Thyroid gland (tissue), 4 donors: ENCODE data around the gene ADGRF5.

Experiments used
- POLR2A ChIP-seq, 2 donors: fragments of 450-650 bp; IDR thresholded peaks; one replicate each; pipeline ENCODE4 v1.6.1; 2017; ENCODE audit warnings: antibody characterized with exemption in 2 of 2, mild to moderate bottlenecking in 2 of 2, moderate library complexity in 1 of 2
- TF ChIP-seq, protein P1 (sequence below), 6 experiments: fragments of 200-600 bp in 3 of 6; fragments of 450-650 bp in 3 of 6; sonication (generic) in 3 of 6; IDR thresholded peaks; one replicate each; pipeline ENCODE4 v1.5.1; 2016 to 2019; ENCODE audit warnings: antibody characterized with exemption in 6 of 6, mild to moderate bottlenecking in 2 of 6, inconsistent platforms in 1 of 6, moderate library complexity in 1 of 6

- no peak for TF ChIP-seq POLR2A (IDR thresholded peaks at IDR 0.05)
- TF ChIP-seq, protein P1, sequence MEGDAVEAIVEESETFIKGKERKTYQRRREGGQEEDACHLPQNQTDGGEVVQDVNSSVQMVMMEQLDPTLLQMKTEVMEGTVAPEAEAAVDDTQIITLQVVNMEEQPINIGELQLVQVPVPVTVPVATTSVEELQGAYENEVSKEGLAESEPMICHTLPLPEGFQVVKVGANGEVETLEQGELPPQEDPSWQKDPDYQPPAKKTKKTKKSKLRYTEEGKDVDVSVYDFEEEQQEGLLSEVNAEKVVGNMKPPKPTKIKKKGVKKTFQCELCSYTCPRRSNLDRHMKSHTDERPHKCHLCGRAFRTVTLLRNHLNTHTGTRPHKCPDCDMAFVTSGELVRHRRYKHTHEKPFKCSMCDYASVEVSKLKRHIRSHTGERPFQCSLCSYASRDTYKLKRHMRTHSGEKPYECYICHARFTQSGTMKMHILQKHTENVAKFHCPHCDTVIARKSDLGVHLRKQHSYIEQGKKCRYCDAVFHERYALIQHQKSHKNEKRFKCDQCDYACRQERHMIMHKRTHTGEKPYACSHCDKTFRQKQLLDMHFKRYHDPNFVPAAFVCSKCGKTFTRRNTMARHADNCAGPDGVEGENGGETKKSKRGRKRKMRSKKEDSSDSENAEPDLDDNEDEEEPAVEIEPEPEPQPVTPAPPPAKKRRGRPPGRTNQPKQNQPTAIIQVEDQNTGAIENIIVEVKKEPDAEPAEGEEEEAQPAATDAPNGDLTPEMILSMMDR (IDR thresholded peaks at IDR 0.05), result no peak
Observed at GRCh38 chr6:46888578-46888977, 33.2 kb downstream of the ADGRF5 start.
